ENCODE results near the gene NDUFB7. TPM values are rescaled to one million over a fixed set of nuclear protein-coding genes. Genes with fewer than 3 reads are reported as not detected.
"Not testable (repeated sequence)": the region's sequence is repeated elsewhere in the genome, so short reads cannot be mapped to it uniquely, and the experiment has no call there.

Gene NDUFB7
- total RNA-seq, 1 experiment from 2014 or later = 482 TPM

DNA sequence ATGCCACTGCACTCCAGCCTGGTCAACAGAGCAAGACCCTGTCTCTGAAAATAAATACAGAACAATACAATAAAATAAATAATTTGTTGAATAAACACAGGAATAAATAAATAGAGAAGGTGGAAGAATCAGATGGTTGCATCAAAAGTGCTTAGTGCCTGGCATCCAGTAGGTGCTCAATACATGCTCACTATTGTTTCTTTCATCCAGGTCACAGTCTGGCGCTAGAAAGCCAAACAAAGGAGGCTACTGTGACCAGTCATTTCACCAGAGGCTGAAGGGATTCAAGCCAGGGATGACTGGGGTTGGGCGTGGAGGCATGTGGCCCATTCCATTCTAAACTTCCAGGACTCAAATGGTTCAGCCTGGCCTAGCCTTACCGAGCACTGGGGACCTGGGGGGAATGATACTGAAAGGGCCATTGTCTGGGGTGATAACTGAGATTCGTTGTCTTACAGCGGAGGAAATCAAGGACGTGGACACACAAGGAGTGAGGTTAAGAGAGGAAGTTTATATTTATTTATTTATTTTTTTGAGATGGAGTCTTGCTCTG, 3.6 kb upstream of the NDUFB7 start:
- peak; percentile 42 for DNase-seq (ENCODE audit: low read depth)

DNA sequence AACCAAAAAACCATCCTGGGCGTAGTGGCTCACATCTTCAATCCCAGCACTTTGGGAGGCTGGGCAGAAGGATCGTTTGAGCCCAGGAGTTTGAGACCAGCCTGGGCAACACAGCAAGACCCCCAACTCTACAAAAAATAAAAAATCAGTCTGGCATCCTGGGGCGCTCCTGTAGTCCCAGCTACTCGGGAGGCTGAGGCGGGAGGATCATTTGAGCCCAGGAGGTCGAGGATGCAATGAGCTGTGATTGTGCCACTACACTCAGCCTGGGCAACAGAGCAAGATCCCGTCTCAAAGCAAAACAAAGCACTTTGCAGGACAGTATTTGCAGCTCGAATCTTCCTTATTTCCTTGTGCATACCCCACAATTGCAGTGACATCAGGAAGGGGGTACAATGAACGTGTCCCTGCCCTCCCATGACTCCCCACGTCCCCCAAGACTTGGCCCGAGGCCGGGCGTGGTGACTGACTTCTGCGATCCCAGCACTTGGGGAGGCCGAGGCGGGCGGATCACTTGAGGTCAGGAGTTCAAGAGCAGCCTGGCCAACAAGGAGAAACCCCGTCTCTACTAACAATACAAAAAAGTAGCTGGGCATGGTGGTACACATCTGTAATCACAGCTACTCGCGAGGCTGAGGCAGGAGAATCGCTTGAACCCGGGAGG, 870 bp downstream of the NDUFB7 start:
- DNase-seq (ENCODE audit: low read depth) = no peak

DNA sequence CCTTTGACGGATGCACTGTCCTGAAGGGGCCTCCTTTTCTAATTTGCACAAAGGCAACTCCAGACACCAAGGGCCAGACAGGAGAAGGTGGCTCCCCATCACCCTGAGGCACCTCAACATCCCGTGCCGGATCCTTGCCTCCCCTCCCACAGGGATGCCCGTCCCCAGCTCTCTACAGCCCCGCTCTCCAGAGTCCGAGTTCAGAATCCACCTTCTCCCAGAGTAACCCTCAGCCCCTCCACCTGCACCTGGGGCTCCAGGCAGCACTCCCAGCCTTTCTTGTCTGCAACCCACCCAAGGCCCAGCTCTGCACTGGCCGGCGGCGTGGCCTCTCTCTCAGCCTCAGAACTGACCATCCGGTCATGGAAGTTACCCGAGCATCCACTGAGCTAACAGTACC, 4.8 kb downstream of the NDUFB7 start:
- no peak for DNase-seq (ENCODE audit: low read depth)

DNA sequence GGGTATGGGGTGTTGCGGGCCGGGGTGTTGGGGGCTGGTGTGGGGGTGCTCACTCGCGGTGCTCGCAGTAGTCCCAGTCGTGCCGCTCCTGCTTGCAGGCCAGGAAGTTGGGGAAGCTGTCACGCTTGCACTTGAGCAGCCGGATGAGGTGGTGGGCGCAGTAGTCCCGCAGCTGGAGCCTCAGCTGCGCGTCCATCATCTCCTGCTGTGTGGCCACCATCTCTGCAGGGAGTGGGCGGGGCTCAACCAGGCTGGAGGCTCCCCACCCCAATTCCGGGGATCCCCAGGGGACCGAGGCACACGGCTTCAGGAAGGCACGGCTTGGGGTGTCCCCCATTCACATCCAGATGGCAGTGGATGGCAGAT, 5.2 kb downstream of the NDUFB7 start:
- no peak for DNase-seq (ENCODE audit: low read depth)

DNA sequence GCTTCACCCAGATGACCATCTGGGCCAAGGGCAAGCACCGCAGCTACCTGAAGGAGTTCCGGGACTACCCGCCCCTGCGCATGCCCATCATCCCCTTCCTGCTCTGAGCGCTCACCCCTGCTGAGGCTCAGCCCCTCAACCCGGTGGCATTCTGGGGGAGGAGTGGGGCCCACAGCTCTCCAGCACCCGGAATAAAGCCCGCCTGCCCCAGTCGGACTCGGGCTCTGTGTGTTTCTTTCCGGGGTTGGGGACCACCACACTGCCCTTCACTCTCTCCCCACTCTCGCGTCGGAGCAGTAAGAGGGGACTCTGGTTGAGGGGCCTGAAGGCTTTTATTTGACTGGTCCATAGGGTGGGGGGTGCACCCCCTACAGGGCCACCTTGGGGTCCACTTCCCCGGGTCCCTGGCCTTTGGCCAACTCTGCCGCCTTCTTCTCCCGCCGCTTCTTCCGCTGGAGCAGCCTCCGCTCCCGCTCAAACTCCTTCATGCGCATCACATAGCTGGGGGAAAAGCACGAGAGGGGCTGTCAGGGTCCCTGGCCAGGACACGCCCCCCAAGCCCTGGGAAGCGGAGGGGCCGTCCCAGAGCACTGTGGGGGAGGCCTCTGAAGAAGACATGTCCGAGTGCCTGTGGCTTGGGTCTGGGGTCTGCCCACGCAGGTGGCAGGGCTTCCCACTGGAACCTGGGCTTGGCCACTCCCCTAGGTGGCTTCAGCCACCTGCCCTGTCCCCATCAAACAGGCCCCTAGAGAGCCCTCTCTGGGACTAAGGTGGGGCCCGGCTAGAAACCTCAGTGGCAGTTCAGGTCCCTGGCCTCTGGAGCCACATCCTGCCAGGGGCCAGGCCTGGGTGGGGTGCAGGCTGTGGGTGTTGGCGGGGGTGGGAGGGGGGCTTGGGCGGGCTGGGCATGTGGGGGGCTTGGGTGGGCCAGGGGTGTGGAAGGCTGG, 5.8 kb downstream of the NDUFB7 start:
- no peak for DNase-seq (ENCODE audit: low read depth)

DNA sequence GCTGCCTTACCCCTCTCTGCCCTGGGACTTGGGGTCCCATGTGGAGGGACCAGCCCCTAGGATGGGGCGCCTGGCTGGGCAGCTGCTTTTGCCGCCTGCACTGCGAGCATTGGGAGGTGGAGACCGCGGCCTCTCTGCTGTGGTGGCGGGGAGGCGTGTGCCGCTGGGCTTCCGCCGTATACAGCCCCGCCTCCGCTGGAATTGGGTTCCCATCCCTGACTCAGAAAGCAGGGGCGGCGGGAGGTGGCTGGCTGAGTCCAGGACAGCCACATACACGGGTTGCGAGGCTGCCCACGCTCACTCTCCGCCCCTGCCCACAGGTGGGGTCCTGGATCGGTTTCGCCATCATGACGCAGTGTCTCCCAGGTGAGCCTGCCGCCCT, 6.6 kb downstream of the NDUFB7 start:
- no peak for DNase-seq (ENCODE audit: low read depth)

DNA sequence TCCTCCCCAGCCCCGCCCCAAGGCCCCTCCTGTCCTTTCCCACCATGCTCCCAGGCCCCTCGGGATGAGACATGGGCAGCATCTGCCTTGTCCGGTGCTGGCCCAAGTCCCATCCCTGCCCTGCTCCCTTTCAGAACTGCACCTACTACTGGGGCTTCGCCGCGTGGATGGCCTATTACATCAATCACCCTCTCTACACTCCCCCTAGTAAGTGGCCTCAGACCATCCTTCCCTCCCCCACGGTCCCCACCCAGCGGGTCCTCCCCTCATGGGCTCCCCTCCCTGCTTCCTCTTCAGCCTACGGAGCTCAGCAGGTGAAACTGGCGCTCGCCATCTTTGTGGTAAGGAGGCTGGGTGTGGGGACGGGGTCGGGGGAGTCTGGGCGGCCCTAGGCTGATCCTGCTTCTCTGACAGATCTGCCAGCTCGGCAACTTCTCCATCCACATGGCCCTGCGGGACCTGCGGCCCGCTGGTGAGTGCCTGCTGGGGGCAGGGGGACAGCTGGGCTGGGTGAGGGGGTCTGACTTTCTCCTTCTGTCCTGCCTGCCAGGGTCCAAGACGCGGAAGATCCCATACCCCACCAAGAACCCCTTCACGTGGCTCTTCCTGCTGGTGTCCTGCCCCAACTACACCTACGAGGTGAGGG, 7.1 kb downstream of the NDUFB7 start:
- not testable (repeated sequence) for DNase-seq (ENCODE audit: low read depth)

DNA sequence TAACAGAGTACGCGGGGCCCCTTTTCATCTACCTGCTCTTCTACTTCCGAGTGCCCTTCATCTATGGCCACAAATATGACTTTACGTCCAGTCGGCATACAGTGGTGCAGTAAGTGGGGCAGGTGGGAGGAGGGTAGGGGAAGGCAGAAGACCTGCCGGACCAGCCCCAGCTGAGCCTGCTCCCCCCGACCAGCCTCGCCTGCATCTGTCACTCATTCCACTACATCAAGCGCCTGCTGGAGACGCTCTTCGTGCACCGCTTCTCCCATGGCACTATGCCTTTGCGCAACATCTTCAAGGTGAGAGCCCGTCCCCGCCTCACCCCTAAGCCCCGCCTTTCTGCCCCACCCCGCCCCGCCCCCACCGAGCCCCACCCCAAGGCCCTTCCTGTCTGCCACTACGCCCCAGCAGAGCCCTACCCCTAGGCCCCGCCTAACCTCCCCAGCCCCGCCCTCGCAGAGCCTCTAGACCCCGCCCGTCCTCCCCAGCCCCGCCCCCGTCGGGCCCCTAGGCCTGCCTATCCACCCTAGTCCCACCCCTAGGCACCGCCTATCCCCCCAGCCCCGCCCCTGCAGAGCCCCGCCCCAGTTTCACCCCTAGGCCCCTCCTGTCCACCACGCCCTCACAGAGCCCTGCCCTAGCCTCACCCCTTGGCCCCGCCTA, 7.7 kb downstream of the NDUFB7 start:
- DNase-seq (ENCODE audit: low read depth) = peak; percentile 26

DNA sequence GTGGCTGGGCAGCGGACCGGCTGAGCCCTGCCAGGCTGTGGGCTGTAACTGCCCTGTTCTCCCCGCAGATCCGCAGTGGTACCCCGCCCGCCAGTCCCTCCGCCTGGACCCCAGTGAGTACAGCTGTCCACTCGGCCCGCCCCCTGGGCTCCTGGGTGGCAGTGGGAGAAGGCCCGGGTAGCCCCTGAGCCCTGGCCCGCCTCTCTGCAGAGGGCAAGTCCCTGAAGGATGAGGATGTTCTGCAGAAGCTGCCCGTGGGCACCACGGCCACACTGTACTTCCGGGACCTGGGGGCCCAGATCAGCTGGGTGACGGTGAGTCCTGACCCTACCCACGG, 8.3 kb downstream of the NDUFB7 start:
- DNase-seq (ENCODE audit: low read depth) = no peak

DNA sequence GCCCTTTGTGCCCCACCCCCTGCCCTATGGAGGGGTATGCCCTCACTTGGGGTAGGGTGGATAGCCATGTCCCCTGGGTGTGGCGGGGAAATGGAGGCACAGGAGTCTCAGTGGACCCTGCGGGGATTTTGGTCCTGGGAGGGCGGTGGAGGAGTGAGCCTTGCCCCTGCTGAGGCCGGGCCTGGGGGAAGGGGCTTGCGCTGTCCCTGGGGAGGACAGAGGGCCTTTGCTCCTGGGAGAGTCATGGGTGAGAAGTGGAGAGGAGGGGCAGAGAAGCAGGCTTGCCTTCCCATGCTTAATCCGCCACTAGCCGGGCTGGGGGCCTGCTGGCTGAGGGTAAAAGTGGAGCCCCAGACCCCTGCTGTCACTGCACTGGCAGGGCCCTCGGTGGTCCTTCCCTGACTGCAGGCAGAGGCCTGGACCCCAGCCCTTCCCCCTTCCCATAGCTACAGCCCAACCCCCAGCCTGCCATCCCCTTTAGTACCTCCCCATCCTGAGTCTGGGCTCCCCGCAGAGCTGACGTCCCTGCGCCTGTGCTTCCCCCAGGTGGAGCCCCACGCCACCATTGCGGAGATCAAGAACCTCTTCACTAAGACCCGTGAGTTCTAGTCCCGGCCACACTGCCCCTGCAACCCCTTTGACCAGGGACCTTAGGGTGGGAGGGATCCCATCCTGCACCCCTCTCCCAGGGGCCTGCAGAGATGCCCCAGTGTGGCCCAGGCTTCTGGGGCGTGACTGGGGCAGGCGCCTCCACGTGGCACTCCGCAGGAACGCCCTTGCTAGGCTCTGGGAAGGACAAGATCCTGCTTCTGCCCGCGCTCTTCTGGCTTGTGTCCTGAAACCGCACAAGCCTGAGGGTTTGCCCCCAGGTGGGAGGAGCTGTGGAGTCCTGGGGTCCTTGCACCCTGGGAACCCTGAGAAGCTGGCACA, 8.9 kb downstream of the NDUFB7 start:
- DNase-seq (ENCODE audit: low read depth) = no peak

DNA sequence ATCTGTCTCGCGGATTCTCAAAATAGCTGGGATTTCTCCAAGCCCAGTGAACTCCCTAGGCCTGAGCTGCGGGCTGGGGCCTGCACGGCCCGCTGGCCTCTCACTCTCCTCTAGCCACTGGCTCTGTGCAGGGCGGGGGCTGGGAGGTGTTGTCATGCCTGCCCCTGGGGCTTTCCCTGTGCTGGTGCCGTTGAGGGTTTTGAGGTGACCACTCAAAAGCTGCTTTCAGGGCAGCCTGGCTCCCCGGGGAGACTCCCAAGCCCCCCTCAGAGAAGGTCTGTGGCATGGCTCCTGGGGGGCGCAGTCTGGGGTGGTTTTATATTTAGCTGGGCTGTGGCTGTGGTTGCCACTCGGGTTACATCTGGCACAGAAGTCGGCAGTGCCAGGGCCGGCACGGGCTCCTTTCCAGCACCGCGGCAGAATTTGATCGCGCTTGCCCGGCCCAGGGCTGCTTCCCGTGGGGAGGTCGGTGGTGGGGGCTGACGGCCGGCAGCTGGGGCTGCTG, 10.0 kb downstream of the NDUFB7 start:
- DNase-seq (ENCODE audit: low read depth) = peak; percentile 87

DNA sequence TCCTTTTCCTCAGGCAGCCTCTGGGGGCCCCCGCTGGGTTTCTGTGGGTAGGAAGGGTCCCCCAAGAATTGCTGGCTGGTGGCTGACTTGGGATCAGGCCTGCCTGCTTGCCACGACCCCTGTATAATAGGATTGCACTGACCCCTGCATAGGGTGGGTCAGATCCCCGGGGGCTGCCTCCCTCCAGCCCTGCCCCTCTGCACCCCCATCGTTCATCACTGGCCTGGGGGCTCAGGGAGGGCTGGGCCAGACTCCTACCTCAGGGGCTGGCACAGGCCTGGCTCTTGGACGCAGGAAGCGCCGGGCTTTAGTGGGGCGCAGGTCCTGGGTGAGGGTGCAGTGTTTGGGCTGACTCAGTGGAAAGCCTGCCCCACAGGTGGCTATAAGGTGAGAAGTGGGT, 10.6 kb downstream of the NDUFB7 start:
- no peak for DNase-seq (ENCODE audit: low read depth)

DNA sequence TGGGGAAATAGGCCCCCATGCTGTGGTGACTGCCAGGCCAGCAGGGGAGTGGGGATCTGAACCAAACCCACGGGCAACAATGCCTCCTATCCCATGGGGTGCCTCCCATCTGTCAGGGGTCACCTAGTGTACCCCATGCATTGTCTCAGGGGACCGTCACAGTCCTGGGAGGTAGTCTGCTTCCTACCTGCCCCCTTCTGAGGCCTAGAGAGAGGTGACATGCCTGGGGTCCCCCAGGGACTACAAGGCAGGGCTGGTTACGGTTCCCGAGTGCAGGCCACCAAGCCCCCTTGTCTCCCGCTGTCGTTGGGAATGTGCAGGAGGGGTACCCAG, 11.1 kb downstream of the NDUFB7 start:
- DNase-seq (ENCODE audit: low read depth) = no peak

DNA sequence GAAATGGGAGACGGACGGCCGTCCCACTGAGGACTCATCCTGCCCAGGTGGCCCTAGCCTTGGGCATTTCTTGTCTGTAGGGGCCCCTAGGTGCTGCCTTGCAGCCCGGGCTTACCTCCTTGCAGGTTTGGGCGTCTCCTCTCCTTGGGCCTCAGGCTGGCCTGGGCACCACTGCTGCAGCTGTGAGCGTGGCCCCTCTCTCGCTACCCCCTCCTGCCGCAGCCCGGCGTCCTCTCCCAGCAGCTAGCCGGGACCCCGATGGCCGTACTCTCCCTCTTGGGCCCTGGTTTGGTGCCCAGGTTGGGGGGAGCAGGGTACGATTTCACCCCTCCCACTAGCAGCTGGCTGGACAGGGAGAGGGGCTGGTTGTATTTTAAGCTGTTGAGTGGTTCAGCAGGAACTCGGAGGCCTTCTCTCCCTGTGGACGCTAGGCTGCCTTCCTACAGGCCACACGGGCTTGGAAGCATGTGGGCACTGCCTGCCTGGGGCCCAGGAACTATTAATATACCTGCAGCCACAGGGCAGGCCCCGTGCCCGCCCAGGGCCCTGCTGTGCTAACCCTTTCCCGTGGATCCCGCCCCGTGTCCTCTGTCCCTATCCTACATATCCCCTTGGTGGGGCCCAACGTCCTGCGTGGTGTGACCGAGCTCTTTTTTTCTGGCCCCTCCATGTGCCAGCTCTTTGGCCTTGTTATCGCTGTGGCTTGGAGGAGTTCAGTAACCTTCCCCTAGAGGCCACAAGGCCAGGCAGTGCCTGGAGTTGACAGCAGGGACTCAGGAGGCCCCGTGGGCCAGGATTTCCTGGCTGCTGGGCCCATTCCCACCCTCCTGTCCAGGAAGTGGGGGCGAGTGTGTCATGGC, 11.7 kb downstream of the NDUFB7 start:
- DNase-seq (ENCODE audit: low read depth) = no peak

DNA sequence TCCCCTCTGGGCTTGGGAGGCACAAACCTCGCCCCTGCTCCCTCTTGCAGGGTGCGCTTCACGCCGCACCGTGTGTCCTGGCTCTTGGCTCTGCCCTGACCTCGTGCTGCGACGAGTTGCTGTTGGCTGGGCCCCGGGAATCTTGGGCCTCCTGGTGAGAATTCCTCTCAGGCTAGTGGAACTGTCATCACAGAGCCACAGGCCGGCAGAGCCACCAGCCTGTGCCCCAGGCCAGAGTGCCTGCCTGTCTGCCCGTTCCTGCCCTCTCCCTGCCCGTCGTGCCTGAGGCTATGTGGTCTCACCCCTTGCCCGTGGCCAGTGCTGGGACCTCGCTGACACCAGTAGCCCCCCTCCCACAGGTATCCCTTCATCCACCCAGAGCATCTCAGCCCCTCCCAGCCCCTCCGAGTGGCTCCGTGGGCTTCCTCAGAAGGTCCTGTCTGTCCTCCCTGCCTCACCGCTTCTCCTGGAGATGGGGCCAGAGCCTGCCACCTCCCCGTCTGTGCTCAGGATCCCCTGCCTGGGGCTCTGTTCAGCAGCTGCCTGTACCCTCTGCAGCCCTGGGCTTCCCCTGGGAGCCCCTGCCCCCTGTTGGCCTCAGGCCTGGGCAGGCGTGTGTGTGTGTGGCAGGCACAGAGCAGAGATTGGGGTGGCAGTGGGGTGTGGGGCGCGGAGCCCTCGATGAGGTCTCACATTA, 13.3 kb downstream of the NDUFB7 start:
- no peak for DNase-seq (ENCODE audit: low read depth)

DNA sequence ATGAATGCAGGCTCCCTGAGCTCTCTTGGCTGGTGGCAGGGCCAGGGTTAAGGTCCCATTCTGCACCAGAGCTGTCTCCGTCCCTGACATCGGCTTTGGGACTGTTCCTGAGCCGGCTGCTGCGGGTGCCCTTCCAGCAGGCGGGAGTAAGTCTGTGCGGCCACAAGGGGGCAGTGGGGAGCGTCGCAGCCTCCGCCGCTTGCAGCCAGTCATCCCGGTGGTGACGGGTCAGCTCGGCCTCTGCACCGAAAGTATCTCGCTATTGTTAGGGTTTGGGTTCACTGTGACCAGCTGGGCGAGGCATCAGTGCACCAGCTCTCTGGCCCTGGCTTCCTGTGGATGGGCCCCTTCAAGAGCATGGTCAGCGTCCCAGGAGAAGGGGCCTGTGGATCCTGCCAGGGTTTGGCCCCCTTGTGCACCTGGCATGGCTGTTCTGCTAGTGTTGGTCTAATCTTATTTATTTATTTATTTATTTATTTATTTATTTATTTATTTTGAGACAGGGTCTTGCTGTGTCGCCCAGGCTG, 15.1 kb downstream of the NDUFB7 start:
- peak; percentile 68 for DNase-seq (ENCODE audit: low read depth)

DNA sequence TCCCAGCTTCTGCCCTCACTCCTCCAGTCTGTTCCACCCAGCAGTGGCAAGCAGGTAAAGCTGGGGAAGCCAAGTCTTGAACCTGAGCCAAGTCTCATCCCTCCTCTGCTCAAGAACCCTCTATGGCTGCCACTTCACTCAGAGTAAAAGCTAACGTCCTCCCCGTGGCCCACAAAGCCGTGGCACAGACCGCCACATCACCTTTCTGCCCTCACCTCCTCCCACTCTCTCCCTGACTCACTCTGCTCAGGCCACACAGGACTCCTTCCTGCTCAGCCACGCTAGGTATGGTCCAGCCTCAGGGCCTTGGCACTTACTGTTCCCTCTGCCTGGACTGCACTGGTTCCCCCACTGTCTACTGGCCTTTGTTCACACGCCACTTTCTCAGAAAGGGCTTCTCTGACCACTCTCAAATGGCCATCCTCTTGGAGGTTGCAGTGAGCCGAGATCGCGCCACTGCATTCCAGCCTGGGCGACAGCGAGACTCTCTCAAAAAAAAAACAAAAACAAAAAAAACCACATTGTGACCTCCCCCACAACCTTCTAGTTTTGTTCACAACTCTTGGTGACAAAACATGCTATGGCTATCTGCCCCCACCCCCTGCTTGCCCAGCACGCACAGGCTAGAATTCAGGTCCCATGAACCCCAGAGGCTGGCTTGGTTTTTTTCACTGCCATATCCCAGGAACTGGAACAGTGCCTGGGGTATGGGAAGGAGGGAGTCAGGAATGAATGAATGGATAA, 15.8 kb downstream of the NDUFB7 start:
- DNase-seq (ENCODE audit: low read depth) = peak; percentile 75

DNA sequence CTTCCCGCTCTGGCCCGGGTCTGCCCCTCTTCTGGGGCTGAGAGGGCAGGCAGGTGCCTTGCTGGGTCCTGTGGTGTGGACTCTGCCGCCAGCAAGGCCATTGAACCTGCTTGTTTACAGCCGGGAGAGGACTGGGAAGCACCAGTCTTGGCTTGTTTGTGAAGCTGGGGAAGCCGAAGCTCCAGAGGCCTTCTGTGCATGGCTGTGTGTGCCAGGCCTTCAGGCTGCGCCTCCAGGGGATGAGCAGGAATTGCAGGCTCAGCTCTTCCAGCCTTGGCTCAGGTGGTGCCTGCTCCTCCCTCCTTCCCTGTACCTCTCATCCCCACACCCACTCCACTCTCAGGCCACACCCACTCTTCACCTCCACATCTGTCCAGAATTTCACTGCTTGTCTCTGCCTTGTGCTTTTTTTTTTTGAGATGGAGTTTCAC, 17.5 kb downstream of the NDUFB7 start:
- DNase-seq (ENCODE audit: low read depth) = no peak

Data from RPMI7951 (cell line).